Karpas-422 (cell line): ENCODE measurements around the gene ADTRP. TPM values are rescaled to one million over a fixed set of nuclear protein-coding genes. Genes with fewer than 3 reads are reported as not detected.
"Not testable (repeated sequence)": the region's sequence is repeated elsewhere in the genome, so short reads cannot be mapped to it uniquely, and the experiment has no call there.

Source experiments
- DNase-seq: peaks from one replicate; pipeline ENCODE4 v3.0.0-alpha.2; 2015
- H2AFZ ChIP-seq: fragments of 200-600 bp; sonication (generic); 2 replicates; pipeline ENCODE4 v1.6.1; 2014; ENCODE audit warnings: antibody characterized with exemption, low read length, mixed read lengths
- H3K27ac ChIP-seq: fragments of 200-600 bp; sonication (generic); 2 replicates; pipeline ENCODE4 v1.5.1; 2014; ENCODE audit warnings: mild to moderate bottlenecking, low read length, moderate library complexity
- H3K27me3 ChIP-seq: fragments of 200-600 bp; sonication (generic); 2 replicates; pipeline ENCODE4 v1.6.1; 2014; ENCODE audit warnings: low read length, mixed read lengths
- H3K36me3 ChIP-seq: fragments of 200-600 bp; sonication (generic); 2 replicates; pipeline ENCODE4 v1.6.1; 2014; ENCODE audit warnings: low read length, mixed read lengths; ENCODE audit not compliant: insufficient read depth
- H3K4me1 ChIP-seq: fragments of 200-600 bp; sonication (generic); 2 replicates; pipeline ENCODE4 v1.6.1; 2014; ENCODE audit warnings: mild to moderate bottlenecking, low read length, mixed read lengths
- H3K4me2 ChIP-seq: fragments of 200-600 bp; sonication (generic); 2 replicates; pipeline ENCODE4 v1.6.1; 2014; ENCODE audit warnings: low read length, low read depth, mild to moderate bottlenecking; ENCODE audit not compliant: poor library complexity, severe bottlenecking
- H3K4me3 ChIP-seq: fragments of 200-600 bp; sonication (generic); 2 replicates; pipeline ENCODE4 v1.5.1; 2014; ENCODE audit warnings: mild to moderate bottlenecking, antibody characterized with exemption, low read length, mixed read lengths
- H3K79me2 ChIP-seq: fragments of 200-600 bp; sonication (generic); 2 replicates; pipeline ENCODE4 v1.6.1; 2014; ENCODE audit warnings: mild to moderate bottlenecking, low read length, mixed read lengths
- H3K9ac ChIP-seq: fragments of 200-600 bp; sonication (generic); 2 replicates; pipeline ENCODE4 v1.6.0; 2014; ENCODE audit warnings: low read length
- H3K9me2 ChIP-seq: fragments of 200-600 bp; sonication (generic), shearing (Covaris generic); replicated peaks from 2 replicates; pipeline ENCODE4 v1.6.0; 2014; ENCODE audit warnings: mild to moderate bottlenecking, low read length, moderate library complexity; ENCODE audit not compliant: insufficient read depth
- H3K9me3 ChIP-seq: fragments of 300-700, 200-600 bp; sonication (generic); 2 replicates; pipeline ENCODE4 v1.6.1; 2014; ENCODE audit warnings: low read length, mixed read lengths
- H4K20me1 ChIP-seq: fragments of 200-600 bp; sonication (generic); 2 replicates; pipeline ENCODE4 v1.6.1; 2014; ENCODE audit warnings: mild to moderate bottlenecking, antibody characterized with exemption, low read length, low read depth; ENCODE audit not compliant: insufficient read depth
- total RNA-seq: library from RNA; depleted of rRNA; stranded (reverse); fragments of >200 nt; shearing (Covaris generic); gene quantifications from 2 replicates; pipeline ENCODE4 v1.2.3, GENCODE V29; 2014; ENCODE audit warnings: low replicate concordance

Gene ADTRP
- total RNA-seq, 1 experiment from 2014 or later = not detected

GRCh38 chr6:11680479-11680878, 98.1 kb downstream of the ADTRP start:
- not testable (repeated sequence) for H4K20me1 ChIP-seq, H3K27me3 ChIP-seq, DNase-seq, H3K79me2 ChIP-seq, H3K4me3 ChIP-seq, H3K9me3 ChIP-seq, H3K9ac ChIP-seq, H3K9me2 ChIP-seq, H3K4me1 ChIP-seq, H2AFZ ChIP-seq, H3K4me2 ChIP-seq, H3K36me3 ChIP-seq, H3K27ac ChIP-seq

- Histone ChIP-seq H2AFZ (no peak overlapping the region), H3K4me3 (no peak overlapping the region), H3K4me2 (no peak overlapping the region), H3K9ac (no peak overlapping the region), H3K27me3 (no peaks in the 10 kb centered on the region), H3K4me1 (no peaks in the 10 kb centered on the region), H4K20me1 (no peaks in the 10 kb centered on the region), H3K79me2 (no peaks in the 10 kb centered on the region), H3K36me3 (no peaks in the 10 kb centered on the region), H3K9me2 (no peaks in the 10 kb centered on the region), H3K27ac (no peak overlapping the region), H3K9me3 (no peaks in the 10 kb centered on the region)
- DNase-seq = no peak
These were observed 99.5 kb downstream of the ADTRP start for GRCh38 chr6:11679099-11679498.

GRCh38 chr6:11675601-11676000, 103.0 kb downstream of the ADTRP start:
- H3K27ac ChIP-seq = no peak overlapping the region
- no peaks in the 10 kb centered on the region for H4K20me1 ChIP-seq
- no peak overlapping the region for H3K4me3 ChIP-seq
- DNase-seq = peak; percentile 55
- H3K9ac ChIP-seq = no peak overlapping the region
- H3K27me3 ChIP-seq = no peaks in the 10 kb centered on the region
- H3K79me2 ChIP-seq = no peaks in the 10 kb centered on the region
- H3K36me3 ChIP-seq = no peaks in the 10 kb centered on the region
- no peaks in the 10 kb centered on the region for H3K4me1 ChIP-seq
- H3K9me2 ChIP-seq = no peaks in the 10 kb centered on the region
- H3K4me2 ChIP-seq = no peak overlapping the region
- no peaks in the 10 kb centered on the region for H3K9me3 ChIP-seq
- H2AFZ ChIP-seq = peak overlapping the region; percentile 78

GRCh38 chr6:11672669-11673068, 105.9 kb downstream of the ADTRP start:
- no peaks in the 10 kb centered on the region for H4K20me1 ChIP-seq

GRCh38 chr6:11672256-11672655, 106.3 kb downstream of the ADTRP start:
- Histone ChIP-seq H3K9me3 (no peaks in the 10 kb centered on the region), H2AFZ (no peak overlapping the region), H4K20me1 (no peaks in the 10 kb centered on the region), H3K79me2 (no peaks in the 10 kb centered on the region), H3K36me3 (no peaks in the 10 kb centered on the region), H3K4me2 (no peak overlapping the region), H3K4me1 (no peaks in the 10 kb centered on the region), H3K27me3 (no peaks in the 10 kb centered on the region), H3K9ac (no peak overlapping the region), H3K9me2 (no peaks in the 10 kb centered on the region), H3K4me3 (no peak overlapping the region), H3K27ac (no peak overlapping the region)
- no peak for DNase-seq

More at GRCh38 chr6:11672669-11673068, 105.9 kb downstream of the ADTRP start:
- DNase-seq = no peak
- H3K4me3 ChIP-seq = no peak overlapping the region
- no peaks in the 10 kb centered on the region for H3K9me3 ChIP-seq
- H3K4me1 ChIP-seq = no peaks in the 10 kb centered on the region
- H3K27me3 ChIP-seq = no peaks in the 10 kb centered on the region
- no peaks in the 10 kb centered on the region for H3K9me2 ChIP-seq
- no peak overlapping the region for H2AFZ ChIP-seq
- no peak overlapping the region for H3K4me2 ChIP-seq
- H3K9ac ChIP-seq = no peak overlapping the region
- H3K27ac ChIP-seq = no peak overlapping the region
- H3K79me2 ChIP-seq = no peaks in the 10 kb centered on the region
- H3K36me3 ChIP-seq = no peaks in the 10 kb centered on the region

GRCh38 chr6:11669696-11670095, 108.9 kb downstream of the ADTRP start:
- no peak overlapping the region for H2AFZ ChIP-seq

GRCh38 chr6:11668455-11668854, 110.1 kb downstream of the ADTRP start:
- H3K27ac ChIP-seq = no peak overlapping the region
- no peak overlapping the region for H3K4me3 ChIP-seq
- DNase-seq = no peak
- H4K20me1 ChIP-seq = no peaks in the 10 kb centered on the region
- no peaks in the 10 kb centered on the region for H3K27me3 ChIP-seq
- H3K4me1 ChIP-seq = no peaks in the 10 kb centered on the region
- H3K9me3 ChIP-seq = no peaks in the 10 kb centered on the region
- no peak overlapping the region for H2AFZ ChIP-seq
- no peak overlapping the region for H3K4me2 ChIP-seq
- no peaks in the 10 kb centered on the region for H3K9me2 ChIP-seq
- H3K9ac ChIP-seq = no peak overlapping the region
- H3K79me2 ChIP-seq = no peaks in the 10 kb centered on the region
- no peaks in the 10 kb centered on the region for H3K36me3 ChIP-seq

More at GRCh38 chr6:11669696-11670095, 108.9 kb downstream of the ADTRP start:
- Histone ChIP-seq H4K20me1 (no peaks in the 10 kb centered on the region), H3K4me2 (no peak overlapping the region), H3K4me1 (no peaks in the 10 kb centered on the region), H3K79me2 (no peaks in the 10 kb centered on the region), H3K4me3 (no peak overlapping the region), H3K9me3 (no peaks in the 10 kb centered on the region), H3K27ac (no peak overlapping the region), H3K9ac (no peak overlapping the region), H3K9me2 (no peaks in the 10 kb centered on the region), H3K27me3 (no peaks in the 10 kb centered on the region), H3K36me3 (no peaks in the 10 kb centered on the region)
- DNase-seq = no peak

- H3K9me2 ChIP-seq = no peaks in the 10 kb centered on the region
These were observed 110.7 kb downstream of the ADTRP start for GRCh38 chr6:11667876-11668275.

More at GRCh38 chr6:11667876-11668275, 110.7 kb downstream of the ADTRP start:
- no peak overlapping the region for H3K27ac ChIP-seq
- no peaks in the 10 kb centered on the region for H3K4me1 ChIP-seq
- H3K4me2 ChIP-seq = no peak overlapping the region
- no peaks in the 10 kb centered on the region for H3K36me3 ChIP-seq
- no peak overlapping the region for H3K9ac ChIP-seq
- H2AFZ ChIP-seq = no peak overlapping the region
- H3K9me3 ChIP-seq = no peaks in the 10 kb centered on the region
- no peaks in the 10 kb centered on the region for H3K27me3 ChIP-seq
- DNase-seq = no peak
- no peaks in the 10 kb centered on the region for H4K20me1 ChIP-seq
- no peaks in the 10 kb centered on the region for H3K79me2 ChIP-seq
- no peak overlapping the region for H3K4me3 ChIP-seq
